Measurements from ENCODE around the gene PSMF1.
A peak's percentile ranks its signal among the peaks of the same experiment; 100 is the strongest.

PSMF1 gene

DNA sequence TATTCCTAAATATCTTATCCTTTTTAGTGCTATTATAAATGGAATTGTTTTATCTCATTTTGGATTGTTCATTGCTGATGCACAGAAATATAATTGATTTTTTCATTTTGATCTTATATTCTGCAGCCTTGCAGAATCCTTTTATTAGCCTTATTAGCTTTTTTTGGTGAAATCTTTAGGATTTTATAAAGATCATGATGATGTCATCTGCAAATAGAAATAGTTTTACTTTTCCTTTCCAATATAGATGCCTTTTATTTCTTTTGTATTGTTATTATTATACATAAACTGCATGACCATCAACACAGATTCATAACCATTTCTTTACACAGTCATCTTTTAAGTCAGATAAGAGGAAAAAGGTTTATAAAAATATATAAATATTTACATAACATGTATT, 16.9 kb upstream of the PSMF1 start:
- Histone ChIP-seq H3K4me1 (ENCODE audit: control insufficient read depth, insufficient read depth, low read length, poor library complexity, severe bottlenecking) (no peaks in the 10 kb centered on the region), H3K27ac (ENCODE audit: low read depth, low read length, severe bottlenecking) (no peak overlapping the region), H3K4me3 (ENCODE audit: extremely low read depth, insufficient read depth, low read length, poor library complexity, severe bottlenecking) (no peak overlapping the region), H3K9me3 (ENCODE audit: control insufficient read depth, low read length) (no peaks in the 10 kb centered on the region), H3K36me3 (ENCODE audit: control insufficient read depth, insufficient read depth, low read length) (no peaks in the 10 kb centered on the region)

- H3K9me3 ChIP-seq (ENCODE audit: control insufficient read depth, low read length): no peaks in the 10 kb centered on the region
- H3K27ac ChIP-seq (ENCODE audit: low read depth, low read length, severe bottlenecking): no peak overlapping the region
- H3K4me3 ChIP-seq (ENCODE audit: extremely low read depth, insufficient read depth, low read length, poor library complexity, severe bottlenecking): no peak overlapping the region
- H3K4me1 ChIP-seq (ENCODE audit: control insufficient read depth, insufficient read depth, low read length, poor library complexity, severe bottlenecking): no peaks in the 10 kb centered on the region
- H3K36me3 ChIP-seq (ENCODE audit: control insufficient read depth, insufficient read depth, low read length): no peaks in the 10 kb centered on the region
Measured at GRCh38 chr20:1102016-1102415, 16.4 kb upstream of the PSMF1 start.

DNA sequence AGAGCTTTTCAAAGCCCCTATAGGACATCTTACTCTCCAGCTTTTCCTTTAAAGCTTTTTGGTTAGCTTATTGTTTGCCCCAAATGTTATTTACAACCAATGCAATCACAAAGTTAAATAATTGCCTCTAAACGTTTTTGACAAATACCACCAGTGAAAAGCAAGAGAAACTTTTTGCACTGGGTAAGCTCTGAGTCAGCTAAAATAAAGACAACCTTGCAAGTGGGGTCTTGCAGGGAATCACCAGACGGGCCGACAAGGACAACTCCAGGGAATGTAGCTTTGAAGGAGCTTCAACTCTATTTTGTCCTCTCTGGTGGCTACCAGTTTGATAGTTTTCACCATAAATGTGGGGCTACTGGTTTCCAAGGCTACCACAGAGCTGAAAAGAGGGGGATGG, 14.7 kb upstream of the PSMF1 start:
- Histone ChIP-seq H3K4me3 (ENCODE audit: extremely low read depth, insufficient read depth, low read length, poor library complexity, severe bottlenecking) (no peak overlapping the region), H3K4me1 (ENCODE audit: control insufficient read depth, insufficient read depth, low read length, poor library complexity, severe bottlenecking) (no peaks in the 10 kb centered on the region), H3K9me3 (ENCODE audit: control insufficient read depth, low read length) (no peaks in the 10 kb centered on the region), H3K36me3 (ENCODE audit: control insufficient read depth, insufficient read depth, low read length) (no peaks in the 10 kb centered on the region), H3K27ac (ENCODE audit: low read depth, low read length, severe bottlenecking) (no peak overlapping the region)
- 71 to 72% methylated on average over 3 of the region's 3 CpGs for WGBS, 2 experiments (ENCODE audit: insufficient coverage in 2 of 2)

DNA sequence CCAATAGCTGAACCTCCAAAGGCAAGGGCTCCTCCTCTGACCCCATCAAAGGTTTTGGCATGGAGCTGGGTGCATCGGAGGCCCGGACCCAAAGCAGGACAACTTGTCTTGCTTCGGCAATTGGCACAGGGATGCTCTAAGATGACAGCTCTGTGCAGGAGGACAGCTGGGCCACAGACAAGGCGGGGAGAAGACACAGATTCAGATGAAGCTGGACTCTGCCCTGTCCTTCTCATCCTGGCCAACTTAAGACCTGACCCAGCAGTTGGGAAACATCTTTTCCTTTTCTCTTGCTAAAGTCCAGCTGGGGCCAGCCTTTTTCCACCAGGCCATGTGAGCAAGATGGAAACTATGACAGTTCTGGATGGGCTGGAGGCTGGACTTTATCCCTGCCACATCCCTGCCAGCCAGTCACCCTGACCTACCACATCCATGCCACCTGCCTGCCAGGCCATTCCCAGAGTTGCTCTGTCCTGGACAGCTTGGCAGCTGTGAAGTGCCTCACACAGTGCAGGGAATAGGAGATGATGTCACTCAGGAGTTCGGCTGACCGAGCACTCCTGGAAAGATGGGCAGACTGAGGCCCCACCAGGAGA, 12.7 kb upstream of the PSMF1 start:
- H3K4me1 ChIP-seq (ENCODE audit: control insufficient read depth, insufficient read depth, low read length, poor library complexity, severe bottlenecking): no peaks in the 10 kb centered on the region
- WGBS, 2 experiments (ENCODE audit: insufficient coverage in 2 of 2): 90 to 98% methylated on average over 6 of the region's 6 CpGs
- H3K27ac ChIP-seq (ENCODE audit: low read depth, low read length, severe bottlenecking): no peak overlapping the region

DNA sequence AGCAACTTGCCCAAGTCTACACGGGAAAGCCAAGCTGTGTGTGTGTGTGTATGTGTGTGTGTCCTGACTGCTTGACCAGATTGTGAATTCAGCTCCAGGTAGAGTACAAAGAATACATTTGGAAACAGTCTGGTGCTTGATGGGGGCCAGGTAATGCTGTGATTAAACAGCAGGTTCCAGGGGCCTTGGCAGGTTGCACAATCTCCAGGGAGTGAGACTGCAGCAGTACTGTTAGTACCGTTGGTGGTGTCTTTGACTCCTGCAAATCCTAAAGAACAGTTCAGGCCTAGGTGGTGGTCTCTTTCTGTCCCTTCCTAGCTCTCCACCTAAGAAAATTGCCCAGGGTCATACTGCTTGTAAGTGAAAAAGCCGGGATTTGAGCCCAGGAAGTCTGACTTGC, 11.2 kb upstream of the PSMF1 start:
- Histone ChIP-seq H3K4me3 (ENCODE audit: extremely low read depth, insufficient read depth, low read length, poor library complexity, severe bottlenecking) (no peak overlapping the region), H3K9me3 (ENCODE audit: control insufficient read depth, low read length) (no peaks in the 10 kb centered on the region)
- 85 to 86% methylated on average over 2 to 3 of the region's 3 CpGs for WGBS, 2 experiments (ENCODE audit: insufficient coverage in 2 of 2)

More for the DNA sequence above, 12.7 kb upstream of the PSMF1 start:
- Histone ChIP-seq H3K9me3 (ENCODE audit: control insufficient read depth, low read length) (no peaks in the 10 kb centered on the region), H3K4me3 (ENCODE audit: extremely low read depth, insufficient read depth, low read length, poor library complexity, severe bottlenecking) (no peak overlapping the region), H3K36me3 (ENCODE audit: control insufficient read depth, insufficient read depth, low read length) (no peaks in the 10 kb centered on the region)

GRCh38 chr20:1108437-1108920, 9.9 kb upstream of the PSMF1 start:
- WGBS, 2 experiments (ENCODE audit: insufficient coverage in 2 of 2): 20 to 35% methylated on average over 1 to 4 of the region's 5 CpGs
- Histone ChIP-seq H3K27ac (ENCODE audit: low read depth, low read length, severe bottlenecking) (no peak overlapping the region), H3K4me1 (ENCODE audit: control insufficient read depth, insufficient read depth, low read length, poor library complexity, severe bottlenecking) (no peaks in the 10 kb centered on the region), H3K4me3 (ENCODE audit: extremely low read depth, insufficient read depth, low read length, poor library complexity, severe bottlenecking) (no peak overlapping the region), H3K36me3 (ENCODE audit: control insufficient read depth, insufficient read depth, low read length) (no peaks in the 10 kb centered on the region), H3K9me3 (ENCODE audit: control insufficient read depth, low read length) (no peaks in the 10 kb centered on the region)

More for the DNA sequence above, 11.2 kb upstream of the PSMF1 start:
- no peak overlapping the region for H3K27ac ChIP-seq (ENCODE audit: low read depth, low read length, severe bottlenecking)
- no peaks in the 10 kb centered on the region for H3K36me3 ChIP-seq (ENCODE audit: control insufficient read depth, insufficient read depth, low read length)
- no peaks in the 10 kb centered on the region for H3K4me1 ChIP-seq (ENCODE audit: control insufficient read depth, insufficient read depth, low read length, poor library complexity, severe bottlenecking)

DNA sequence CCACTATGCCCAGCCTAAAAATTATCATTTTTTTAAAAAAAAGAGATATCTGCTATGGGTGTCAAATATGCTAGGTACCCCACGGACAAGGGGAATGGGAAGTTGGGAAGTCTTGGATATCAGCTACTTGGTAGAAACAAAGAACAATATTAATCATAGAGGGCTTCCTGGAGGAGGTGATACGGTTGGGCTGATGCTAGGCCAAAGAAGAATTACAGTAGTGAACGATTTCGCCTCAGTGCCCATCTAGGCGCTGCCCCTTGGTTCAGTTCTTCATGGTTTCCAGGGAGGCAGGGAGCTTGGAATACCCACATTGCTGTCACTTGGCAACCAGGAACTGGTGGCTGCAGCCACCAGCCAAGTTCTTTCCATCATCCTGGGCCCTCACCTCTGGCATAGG, 5.5 kb upstream of the PSMF1 start:
- Histone ChIP-seq H3K4me3 (ENCODE audit: extremely low read depth, insufficient read depth, low read length, poor library complexity, severe bottlenecking) (no peak overlapping the region), H3K9me3 (ENCODE audit: control insufficient read depth, low read length) (no peaks in the 10 kb centered on the region), H3K27ac (ENCODE audit: low read depth, low read length, severe bottlenecking) (no peak overlapping the region), H3K36me3 (ENCODE audit: control insufficient read depth, insufficient read depth, low read length) (no peaks in the 10 kb centered on the region), H3K4me1 (ENCODE audit: control insufficient read depth, insufficient read depth, low read length, poor library complexity, severe bottlenecking) (peaks cover 2% of the 10 kb centered on the region)
- WGBS, 2 experiments (ENCODE audit: insufficient coverage in 2 of 2): 92 to 95% methylated on average over 4 to 5 of the region's 5 CpGs

GRCh38 chr20:1118004-1118335, 432 bp upstream of the PSMF1 start:
- Histone ChIP-seq H3K4me3 (ENCODE audit: extremely low read depth, insufficient read depth, low read length, poor library complexity, severe bottlenecking) (peak overlapping the region; percentile 98), H3K36me3 (ENCODE audit: control insufficient read depth, insufficient read depth, low read length) (peaks cover 28% of the 10 kb centered on the region), H3K27ac (ENCODE audit: low read depth, low read length, severe bottlenecking) (no peak overlapping the region), H3K4me1 (ENCODE audit: control insufficient read depth, insufficient read depth, low read length, poor library complexity, severe bottlenecking) (peaks cover 19% of the 10 kb centered on the region), H3K9me3 (ENCODE audit: control insufficient read depth, low read length) (no peaks in the 10 kb centered on the region)
- WGBS, 2 experiments (ENCODE audit: insufficient coverage in 2 of 2): 31 to 83% methylated on average over 2 to 9 of the region's 13 CpGs

DNA sequence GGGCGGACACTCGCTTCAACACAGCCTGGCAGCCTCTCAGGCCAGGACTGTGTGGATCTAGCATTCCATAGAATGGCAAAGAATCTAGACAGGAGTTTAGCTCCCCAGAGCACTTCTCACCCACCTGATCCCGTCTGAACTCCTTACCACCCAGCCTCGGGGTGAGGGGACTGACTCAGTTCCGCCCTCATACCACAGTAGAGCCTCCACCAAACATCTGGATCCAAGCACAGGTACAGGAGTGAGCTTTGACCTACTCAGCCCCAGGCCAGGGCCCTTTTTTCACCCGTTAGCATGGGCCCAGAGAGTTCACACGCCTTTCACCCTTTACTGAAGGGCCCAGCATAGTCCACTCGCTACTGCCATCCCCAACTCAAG, 715 bp downstream of the PSMF1 start:
- no peak overlapping the region for H3K27ac ChIP-seq (ENCODE audit: low read depth, low read length, severe bottlenecking)
- WGBS, 2 experiments (ENCODE audit: insufficient coverage in 2 of 2): 15 to 17% methylated on average over 7 of the region's 8 CpGs
- peaks cover 19% of the 10 kb centered on the region for H3K4me1 ChIP-seq (ENCODE audit: control insufficient read depth, insufficient read depth, low read length, poor library complexity, severe bottlenecking)
- peak overlapping the region; percentile 98 for H3K4me3 ChIP-seq (ENCODE audit: extremely low read depth, insufficient read depth, low read length, poor library complexity, severe bottlenecking)
- H3K36me3 ChIP-seq (ENCODE audit: control insufficient read depth, insufficient read depth, low read length): peaks cover 39% of the 10 kb centered on the region
- H3K9me3 ChIP-seq (ENCODE audit: control insufficient read depth, low read length): no peaks in the 10 kb centered on the region

GRCh38 chr20:1119524-1119923, 1.1 kb downstream of the PSMF1 start:
- Histone ChIP-seq H3K4me1 (ENCODE audit: control insufficient read depth, insufficient read depth, low read length, poor library complexity, severe bottlenecking) (peaks cover 19% of the 10 kb centered on the region), H3K36me3 (ENCODE audit: control insufficient read depth, insufficient read depth, low read length) (peaks cover 43% of the 10 kb centered on the region), H3K4me3 (ENCODE audit: extremely low read depth, insufficient read depth, low read length, poor library complexity, severe bottlenecking) (peak overlapping the region; percentile 98), H3K27ac (ENCODE audit: low read depth, low read length, severe bottlenecking) (no peak overlapping the region), H3K9me3 (ENCODE audit: control insufficient read depth, low read length) (no peaks in the 10 kb centered on the region)
- WGBS, 2 experiments (ENCODE audit: insufficient coverage in 2 of 2): 24 to 50% methylated on average over 2 to 3 of the region's 3 CpGs

- H3K27ac ChIP-seq (ENCODE audit: low read depth, low read length, severe bottlenecking): no peak overlapping the region
- H3K4me3 ChIP-seq (ENCODE audit: extremely low read depth, insufficient read depth, low read length, poor library complexity, severe bottlenecking): no peak overlapping the region
- H3K36me3 ChIP-seq (ENCODE audit: control insufficient read depth, insufficient read depth, low read length): peaks cover 62% of the 10 kb centered on the region
- no peaks in the 10 kb centered on the region for H3K9me3 ChIP-seq (ENCODE audit: control insufficient read depth, low read length)
- peaks cover 19% of the 10 kb centered on the region for H3K4me1 ChIP-seq (ENCODE audit: control insufficient read depth, insufficient read depth, low read length, poor library complexity, severe bottlenecking)
- whole genome bisulfite sequencing, 2 experiments (ENCODE audit: insufficient coverage in 2 of 2): no CpG with 5 or more reads among the region's 1 CpG
Measured at GRCh38 chr20:1121429-1121828, 3.0 kb downstream of the PSMF1 start.
